K562 (cell line): ENCODE results near the gene FITM1. TPM values are rescaled to one million over a fixed set of nuclear protein-coding genes. Genes with fewer than 3 reads are reported as not detected.

Experiments used
- ATAC-seq: fragments of 200-7000 bp; cut with Tn5 transposase; 3 replicates; pipeline ENCODE4 v1.9.1; 2020; ENCODE audit warnings: moderate library complexity
- BruUV-seq: library from RNA; stranded (reverse); fragments of 400-500 nt; replicated peaks from 2 replicates; lab custom pipeline; 2021; lab: Mats Ljungman, UMichigan
- CTCF ChIA-PET: fragments of 300-600 bp; formaldehyde crosslinking; extraction: SDS; loops from one replicate; lab custom pipeline; 2021; ENCODE audit warnings: low intra/inter-chr PET ratio; lab: Yijun Ruan, JAX
- POLR2A ChIA-PET: fragments of 300-600, 350-650 bp; sonication (Branson Sonifier 250); formaldehyde crosslinking; extraction: SDS; loops from one replicate; lab custom pipeline; 2021; ENCODE audit warnings: antibody characterized with exemption, inconsistent platforms; lab: Yijun Ruan, JAX
- DNase-seq, 4 experiments: peaks; one replicate each; pipeline versions ENCODE4 v3.0.0 to v3.0.0-alpha.2; 2011 to 2018; ENCODE audit warnings: low spot score in 3 of 4, mixed read lengths in 3 of 4; ENCODE audit errors: extremely low read depth in 1 of 4
- FAIRE-seq: peaks from 2 replicates; lab custom pipeline; 2011; peaks lifted over from hg19 to GRCh38; lab: Jason Lieb, UNC
- H2AFZ ChIP-seq: 2 replicates; pipeline ENCODE4 v1.6.0; 2011; ENCODE audit warnings: low read depth, low read length, control low read depth, inconsistent platforms
- H3K27ac ChIP-seq: fragments of 200-600 bp; 3 replicates; pipeline ENCODE4 v1.8.0; 2011; ENCODE audit warnings: low read depth, mild to moderate bottlenecking, control low read depth, inconsistent platforms, low read length, moderate library complexity, mixed read lengths; ENCODE audit errors: extremely low read depth
- H3K27me3 ChIP-seq, 2 experiments: fragments of 300-600 bp in 1 of 2; 2 replicates in 1 of 2; 3 replicates in 1 of 2; pipeline versions ENCODE4 v1.6.0 to v1.8.0; 2011; ENCODE audit warnings: inconsistent platforms in 2 of 2, low read length in 2 of 2, mild to moderate bottlenecking in 1 of 2, mixed read lengths in 1 of 2, moderate library complexity in 1 of 2; ENCODE audit not compliant: control insufficient read depth in 2 of 2, insufficient read depth in 2 of 2
- H3K36me3 ChIP-seq: fragments of 300-600 bp; 3 replicates; pipeline ENCODE4 v1.8.0; 2011; ENCODE audit warnings: mild to moderate bottlenecking, low read length, inconsistent platforms; ENCODE audit not compliant: control insufficient read depth, insufficient read depth
- H3K4me1 ChIP-seq, 2 experiments: fragments of 200-600 bp in 1 of 2; replicated peaks in 1 of 2; 2 replicates in 1 of 2; 3 replicates in 1 of 2; pipeline versions ENCODE4 v1.5.1 to v1.8.0; 2011; ENCODE audit warnings: inconsistent platforms in 2 of 2, low read length in 2 of 2, mild to moderate bottlenecking in 1 of 2, mixed read lengths in 1 of 2, moderate library complexity in 1 of 2; ENCODE audit not compliant: control insufficient read depth in 2 of 2, insufficient read depth in 2 of 2
- H3K4me2 ChIP-seq: 2 replicates; pipeline ENCODE4 v1.6.1; 2011; ENCODE audit warnings: low read length, control low read depth, inconsistent platforms, mixed read lengths; ENCODE audit not compliant: insufficient read depth
- H3K4me3 ChIP-seq: fragments of 200-600 bp; sonication (generic), shearing (Covaris generic); 2 replicates; pipeline ENCODE4 v1.5.1; 2016; ENCODE audit warnings: control low read depth, inconsistent platforms
- H3K79me2 ChIP-seq: fragments of 200-600 bp; 3 replicates; pipeline ENCODE4 v1.8.0; 2011; ENCODE audit warnings: low read length, inconsistent platforms; ENCODE audit not compliant: control insufficient read depth, insufficient read depth
- H3K9ac ChIP-seq, 2 experiments: 2 replicates each; pipeline versions ENCODE4 v1.6.0 to v1.6.1; 2011; ENCODE audit warnings: low read depth in 2 of 2, low read length in 2 of 2, control low read depth in 1 of 2, inconsistent platforms in 1 of 2, mild to moderate bottlenecking in 1 of 2, mixed read lengths in 1 of 2; ENCODE audit not compliant: insufficient read depth in 1 of 2
- H3K9me1 ChIP-seq: one replicate; pipeline ENCODE4 v1.6.0; 2011; ENCODE audit warnings: inconsistent platforms, mild to moderate bottlenecking, low read length, moderate library complexity; ENCODE audit not compliant: control insufficient read depth, insufficient read depth
- H3K9me3 ChIP-seq: replicated peaks from 2 replicates; pipeline ENCODE4 v1.5.1; 2011; ENCODE audit warnings: low read depth, low read length, inconsistent platforms; ENCODE audit not compliant: control insufficient read depth, insufficient read depth
- H4K20me1 ChIP-seq: replicated peaks from 2 replicates; pipeline ENCODE4 v1.6.1; 2011; ENCODE audit warnings: low read length, inconsistent platforms, mixed read lengths; ENCODE audit not compliant: control insufficient read depth, insufficient read depth
- DDX20 ChIP-seq: fragments of 450-650 bp; IDR thresholded peaks from 2 replicates; pipeline ENCODE4 v1.6.1; 2016; ENCODE audit warnings: missing genetic modification characterization, low read depth, mild to moderate bottlenecking, missing compliant biosample characterization, moderate library complexity
- MEF2D ChIP-seq: conservative IDR thresholded peaks from 2 replicates; pipeline ENCODE4 v1.6.1; 2016; ENCODE audit warnings: low read depth, missing genetic modification characterization, missing compliant biosample characterization
- SAFB ChIP-seq: fragments of 200-400 bp; formaldehyde crosslinking; IDR thresholded peaks from 2 replicates; pipeline ENCODE4 v1.6.1; 2017; ENCODE audit warnings: low read depth, low read length, borderline replicate concordance
- ZBTB43 ChIP-seq: sonication (generic); formaldehyde crosslinking; IDR thresholded peaks from 2 replicates; pipeline ENCODE4 v1.8.0; 2023; ENCODE audit warnings: mild to moderate bottlenecking, missing genetic modification reagents
- ZNF780A ChIP-seq: fragments of 250-450 bp; sonication (Bioruptor Pico); IDR thresholded peaks from 2 replicates; pipeline ENCODE4 v1.5.0; 2021; ENCODE audit warnings: mild to moderate bottlenecking
- WGBS: fragments of 100-300 bp; shearing (Covaris generic); methylation state at CpG from one replicate; pipeline ENCODE4 v1.1.6; 2016; ENCODE audit warnings: low coverage, mixed read lengths; ENCODE audit not compliant: insufficient coverage; ENCODE audit errors: missing lambda C conversion rate; 5-methylcytosine and 5-hydroxymethylcytosine counted together
- in situ Hi-C: fragments of 300-500 bp; cut with MboI; formaldehyde crosslinking; loops from 4 replicates; pipeline ENCODE4 v1.15.0; 2018; ENCODE audit warnings: inconsistent platforms, mixed read lengths
- intact Hi-C: fragments of 100-400 bp; cut with micrococcal nuclease; formaldehyde crosslinking; loops from 2 replicates; pipeline ENCODE4 v1.14.2; 2022
- polyA plus RNA-seq, 8 experiments: library from polyadenylated mRNA; depleted of rRNA in 4 of 8; stranded (reverse) in 5 of 8; unstranded in 3 of 8; fragments of >200 nt; fragmentation: Nextera tagmentation in 2 of 8; fragmentation: Illumina TruSeq in 1 of 8; extraction: Ambion mirVana in 2 of 8; extraction: Trizol in 1 of 8; gene quantifications; 2 replicates each; pipeline versions ENCODE4 v1.2.1 to v1.2.3, GENCODE V29; 2011 to 2014; ENCODE audit warnings: inconsistent platforms in 1 of 8, missing spikeins in 1 of 8
- total RNA-seq, 7 experiments: library from RNA; depleted of rRNA in 6 of 7; stranded (reverse); fragments of >200 nt in 6 of 7; fragmentation: Illumina TruSeq in 2 of 7; extraction: Trizol in 2 of 7; gene quantifications; 2 replicates each; pipeline versions ENCODE4 v1.2.1 to v1.2.3, GENCODE V29; 2011 to 2021; ENCODE audit warnings: low replicate concordance in 1 of 7
- TF ChIP-seq, protein P1 (sequence below): fragments of 250-450 bp; sonication (Bioruptor Pico); IDR thresholded peaks from 2 replicates; pipeline ENCODE4 v1.5.0; 2020; ENCODE audit warnings: mild to moderate bottlenecking
- TF ChIP-seq, protein P2 (sequence below): sonication (generic); formaldehyde crosslinking; IDR thresholded peaks from 2 replicates; pipeline ENCODE4 v1.8.1; 2023; ENCODE audit warnings: mild to moderate bottlenecking, missing genetic modification reagents
- TF ChIP-seq, protein P3 (sequence below): sonication (generic); formaldehyde crosslinking; IDR thresholded peaks from 2 replicates; pipeline ENCODE4 v1.8.1; 2022; ENCODE audit warnings: missing genetic modification reagents
- TF ChIP-seq, protein P4 (sequence below): fragments of 250-450 bp; sonication (Bioruptor Pico); IDR thresholded peaks from 2 replicates; pipeline ENCODE4 v1.9.0; 2021; ENCODE audit warnings: mild to moderate bottlenecking, inconsistent platforms
- TF ChIP-seq, protein P5 (sequence below): fragments of 450-650 bp; IDR thresholded peaks from 2 replicates; pipeline ENCODE4 v1.6.1; 2017; ENCODE audit warnings: antibody characterized with exemption

The FITM1 gene
- total and polyA plus RNA-seq, 9 of the 15 experiments (the other 6 are each of a cell fraction or from before 2014, with no cell fraction given) = 0.09 to 0.20 TPM; not detected in 7

- 73% methylated on average over 11 of the region's 12 CpGs for WGBS
- H3K4me2 ChIP-seq = no peak overlapping the region
- ATAC-seq (no peak; the same call in 2 of the 3 replicates), DNase-seq (no peak), FAIRE-seq (no peak)
- H3K27ac ChIP-seq = no peak overlapping the region
- intact Hi-C loops (no loop called here), in situ Hi-C loops (no loop called here)
- no peaks in the 10 kb centered on the region; a peak in 2 of 5 replicates for H3K4me1 ChIP-seq
- ChIA-PET CTCF (no interaction called here), POLR2A (no interaction called here)
- H2AFZ ChIP-seq = no peak overlapping the region
- no peak overlapping the region for H3K4me3 ChIP-seq
- no peaks in the 10 kb centered on the region for H3K27me3 ChIP-seq
- no peaks in the 10 kb centered on the region for H3K79me2 ChIP-seq
- H3K9ac ChIP-seq = 0 out of 4 replicates have a peak overlapping the region, but pooled peaks of 1 of the 2 experiments have one; percentile 31
- peaks cover 37% of the 10 kb centered on the region; the same call in 2 of the 3 replicates for H3K36me3 ChIP-seq
- no peaks in the 10 kb centered on the region for H4K20me1 ChIP-seq
- BruUV-seq = no TSS peak
- no peaks in the 10 kb centered on the region for H3K9me1 ChIP-seq
- no peaks in the 10 kb centered on the region for H3K9me3 ChIP-seq
- TF ChIP-seq DDX20 (tag) (no peak), SAFB (no peak), ZNF780A (CRISPR knock-in tag) (no peak), MEF2D (tag) (no peak), ZBTB43 (no peak)
- TF ChIP-seq, protein P1, sequence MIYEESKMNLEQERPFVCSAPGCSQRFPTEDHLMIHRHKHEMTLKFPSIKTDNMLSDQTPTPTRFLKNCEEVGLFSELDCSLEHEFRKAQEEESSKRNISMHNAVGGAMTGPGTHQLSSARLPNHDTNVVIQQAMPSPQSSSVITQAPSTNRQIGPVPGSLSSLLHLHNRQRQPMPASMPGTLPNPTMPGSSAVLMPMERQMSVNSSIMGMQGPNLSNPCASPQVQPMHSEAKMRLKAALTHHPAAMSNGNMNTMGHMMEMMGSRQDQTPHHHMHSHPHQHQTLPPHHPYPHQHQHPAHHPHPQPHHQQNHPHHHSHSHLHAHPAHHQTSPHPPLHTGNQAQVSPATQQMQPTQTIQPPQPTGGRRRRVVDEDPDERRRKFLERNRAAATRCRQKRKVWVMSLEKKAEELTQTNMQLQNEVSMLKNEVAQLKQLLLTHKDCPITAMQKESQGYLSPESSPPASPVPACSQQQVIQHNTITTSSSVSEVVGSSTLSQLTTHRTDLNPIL = no peak
- TF ChIP-seq, protein P2, sequence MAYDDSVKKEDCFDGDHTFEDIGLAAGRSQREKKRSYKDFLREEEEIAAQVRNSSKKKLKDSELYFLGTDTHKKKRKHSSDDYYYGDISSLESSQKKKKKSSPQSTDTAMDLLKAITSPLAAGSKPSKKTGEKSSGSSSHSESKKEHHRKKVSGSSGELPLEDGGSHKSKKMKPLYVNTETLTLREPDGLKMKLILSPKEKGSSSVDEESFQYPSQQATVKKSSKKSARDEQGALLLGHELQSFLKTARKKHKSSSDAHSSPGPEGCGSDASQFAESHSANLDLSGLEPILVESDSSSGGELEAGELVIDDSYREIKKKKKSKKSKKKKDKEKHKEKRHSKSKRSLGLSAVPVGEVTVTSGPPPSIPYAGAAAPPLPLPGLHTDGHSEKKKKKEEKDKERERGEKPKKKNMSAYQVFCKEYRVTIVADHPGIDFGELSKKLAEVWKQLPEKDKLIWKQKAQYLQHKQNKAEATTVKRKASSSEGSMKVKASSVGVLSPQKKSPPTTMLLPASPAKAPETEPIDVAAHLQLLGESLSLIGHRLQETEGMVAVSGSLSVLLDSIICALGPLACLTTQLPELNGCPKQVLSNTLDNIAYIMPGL (CRISPR knock-in tag) = no peak
- TF ChIP-seq, protein P3, sequence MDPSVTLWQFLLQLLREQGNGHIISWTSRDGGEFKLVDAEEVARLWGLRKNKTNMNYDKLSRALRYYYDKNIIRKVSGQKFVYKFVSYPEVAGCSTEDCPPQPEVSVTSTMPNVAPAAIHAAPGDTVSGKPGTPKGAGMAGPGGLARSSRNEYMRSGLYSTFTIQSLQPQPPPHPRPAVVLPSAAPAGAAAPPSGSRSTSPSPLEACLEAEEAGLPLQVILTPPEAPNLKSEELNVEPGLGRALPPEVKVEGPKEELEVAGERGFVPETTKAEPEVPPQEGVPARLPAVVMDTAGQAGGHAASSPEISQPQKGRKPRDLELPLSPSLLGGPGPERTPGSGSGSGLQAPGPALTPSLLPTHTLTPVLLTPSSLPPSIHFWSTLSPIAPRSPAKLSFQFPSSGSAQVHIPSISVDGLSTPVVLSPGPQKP (CRISPR knock-in tag) = no peak
- TF ChIP-seq, protein P4, sequence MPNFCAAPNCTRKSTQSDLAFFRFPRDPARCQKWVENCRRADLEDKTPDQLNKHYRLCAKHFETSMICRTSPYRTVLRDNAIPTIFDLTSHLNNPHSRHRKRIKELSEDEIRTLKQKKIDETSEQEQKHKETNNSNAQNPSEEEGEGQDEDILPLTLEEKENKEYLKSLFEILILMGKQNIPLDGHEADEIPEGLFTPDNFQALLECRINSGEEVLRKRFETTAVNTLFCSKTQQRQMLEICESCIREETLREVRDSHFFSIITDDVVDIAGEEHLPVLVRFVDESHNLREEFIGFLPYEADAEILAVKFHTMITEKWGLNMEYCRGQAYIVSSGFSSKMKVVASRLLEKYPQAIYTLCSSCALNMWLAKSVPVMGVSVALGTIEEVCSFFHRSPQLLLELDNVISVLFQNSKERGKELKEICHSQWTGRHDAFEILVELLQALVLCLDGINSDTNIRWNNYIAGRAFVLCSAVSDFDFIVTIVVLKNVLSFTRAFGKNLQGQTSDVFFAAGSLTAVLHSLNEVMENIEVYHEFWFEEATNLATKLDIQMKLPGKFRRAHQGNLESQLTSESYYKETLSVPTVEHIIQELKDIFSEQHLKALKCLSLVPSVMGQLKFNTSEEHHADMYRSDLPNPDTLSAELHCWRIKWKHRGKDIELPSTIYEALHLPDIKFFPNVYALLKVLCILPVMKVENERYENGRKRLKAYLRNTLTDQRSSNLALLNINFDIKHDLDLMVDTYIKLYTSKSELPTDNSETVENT (CRISPR knock-in tag) = no peak
- TF ChIP-seq, protein P5, sequence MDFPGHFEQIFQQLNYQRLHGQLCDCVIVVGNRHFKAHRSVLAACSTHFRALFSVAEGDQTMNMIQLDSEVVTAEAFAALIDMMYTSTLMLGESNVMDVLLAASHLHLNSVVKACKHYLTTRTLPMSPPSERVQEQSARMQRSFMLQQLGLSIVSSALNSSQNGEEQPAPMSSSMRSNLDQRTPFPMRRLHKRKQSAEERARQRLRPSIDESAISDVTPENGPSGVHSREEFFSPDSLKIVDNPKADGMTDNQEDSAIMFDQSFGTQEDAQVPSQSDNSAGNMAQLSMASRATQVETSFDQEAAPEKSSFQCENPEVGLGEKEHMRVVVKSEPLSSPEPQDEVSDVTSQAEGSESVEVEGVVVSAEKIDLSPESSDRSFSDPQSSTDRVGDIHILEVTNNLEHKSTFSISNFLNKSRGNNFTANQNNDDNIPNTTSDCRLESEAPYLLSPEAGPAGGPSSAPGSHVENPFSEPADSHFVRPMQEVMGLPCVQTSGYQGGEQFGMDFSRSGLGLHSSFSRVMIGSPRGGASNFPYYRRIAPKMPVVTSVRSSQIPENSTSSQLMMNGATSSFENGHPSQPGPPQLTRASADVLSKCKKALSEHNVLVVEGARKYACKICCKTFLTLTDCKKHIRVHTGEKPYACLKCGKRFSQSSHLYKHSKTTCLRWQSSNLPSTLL = no peak
Observed at GRCh38 chr14:24177041-24177825, 46.8 kb downstream of the FITM1 start.
